Skeletal muscle satellite cell (primary cell): ENCODE results near the gene TMEM98.

Experiments used
- H3K27me3 ChIP-seq: 2 replicates; pipeline ENCODE4 v1.7.0; 2013; ENCODE audit warnings: low read length; ENCODE audit not compliant: control insufficient read depth, insufficient read depth
- H3K36me3 ChIP-seq: 2 replicates; pipeline ENCODE4 v1.7.0; 2013; ENCODE audit warnings: mild to moderate bottlenecking, control low read depth, low read length; ENCODE audit not compliant: insufficient read depth
- H3K4me1 ChIP-seq: 2 replicates; pipeline ENCODE4 v1.7.0; 2013; ENCODE audit warnings: low read length; ENCODE audit not compliant: control insufficient read depth, insufficient read depth
- H3K4me2 ChIP-seq: 2 replicates; pipeline ENCODE4 v1.7.0; 2013; ENCODE audit warnings: mild to moderate bottlenecking, low read length
- H3K4me3 ChIP-seq: 2 replicates; pipeline ENCODE4 v1.7.0; 2013; ENCODE audit warnings: low read length
- H3K9ac ChIP-seq: 2 replicates; pipeline ENCODE4 v1.7.0; 2013; ENCODE audit warnings: mild to moderate bottlenecking, low read depth, low read length, moderate library complexity
- H3K9me3 ChIP-seq: replicated peaks from 2 replicates; pipeline ENCODE4 v1.7.0; 2013; ENCODE audit warnings: mild to moderate bottlenecking, control low read depth, low read length

TMEM98 gene

DNA sequence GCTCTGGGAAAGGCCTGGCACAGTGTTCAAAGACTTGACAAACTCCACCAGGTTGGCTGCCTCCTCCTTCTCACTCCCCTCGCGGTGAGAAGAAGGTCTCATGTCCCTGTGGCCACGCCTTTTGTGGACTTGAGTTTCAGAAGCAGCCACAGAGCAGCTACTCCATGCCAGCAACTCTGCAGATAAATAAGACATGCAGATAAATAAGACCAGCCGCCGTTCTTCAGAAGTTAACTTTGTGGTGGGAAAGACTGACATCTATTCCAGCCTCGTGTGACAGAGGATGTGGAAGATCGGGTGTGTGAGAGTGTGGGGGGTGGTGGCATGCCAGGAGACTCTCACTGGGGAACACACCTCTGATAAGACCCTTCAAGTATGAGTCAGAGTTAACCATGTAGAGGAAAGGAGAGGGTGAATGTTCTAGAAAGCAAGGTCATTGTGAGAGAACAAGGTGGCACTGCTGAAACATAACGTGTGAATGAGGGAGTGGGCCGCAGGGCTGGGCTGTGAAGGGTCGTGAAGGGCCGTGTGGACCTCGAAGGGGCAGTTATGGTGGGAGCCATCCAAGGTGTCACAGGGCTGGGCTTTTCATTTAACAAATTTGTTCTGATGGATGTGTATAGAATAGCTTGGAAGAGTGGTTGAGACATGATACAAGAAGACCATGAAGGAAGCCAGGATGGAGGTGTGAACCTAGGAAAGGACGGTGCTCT, 64.5 kb downstream of the TMEM98 start:
- H3K4me2 ChIP-seq: no peak overlapping the region
- peaks cover 14% of the 10 kb centered on the region for H3K27me3 ChIP-seq
- H3K4me1 ChIP-seq: no peaks in the 10 kb centered on the region
- no peaks in the 10 kb centered on the region for H3K36me3 ChIP-seq
- no peaks in the 10 kb centered on the region for H3K9me3 ChIP-seq
- H3K9ac ChIP-seq: no peak overlapping the region
- H3K4me3 ChIP-seq: no peak overlapping the region

DNA sequence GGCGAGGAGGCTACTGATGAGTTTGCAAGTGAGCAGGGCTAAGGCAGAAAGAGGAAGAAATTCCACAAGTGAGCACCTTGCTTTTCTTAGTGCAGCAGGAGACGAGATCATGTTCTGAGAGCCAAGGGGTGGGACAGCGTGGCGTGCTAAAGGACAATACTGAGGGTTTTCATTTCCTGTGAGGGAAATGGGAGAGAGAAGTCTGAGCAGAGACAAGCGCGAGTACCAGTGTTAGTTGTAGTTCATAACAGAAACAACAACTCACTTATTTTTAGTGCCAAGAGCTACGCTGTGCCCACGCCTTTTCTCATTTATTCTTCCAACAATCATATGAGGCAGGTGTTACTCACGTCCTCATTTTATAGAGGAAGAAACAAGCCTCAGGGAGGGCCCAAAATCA, 66.0 kb downstream of the TMEM98 start:
- peaks cover 14% of the 10 kb centered on the region for H3K27me3 ChIP-seq

More for the DNA sequence above, 66.0 kb downstream of the TMEM98 start:
- Histone ChIP-seq H3K36me3 (no peaks in the 10 kb centered on the region), H3K4me3 (no peak overlapping the region), H3K4me2 (no peak overlapping the region), H3K9me3 (no peaks in the 10 kb centered on the region), H3K4me1 (peaks cover 9% of the 10 kb centered on the region), H3K9ac (no peak overlapping the region)
